Measurements from ENCODE around the gene KLHL9. TPM values are rescaled to one million over a fixed set of nuclear protein-coding genes. Genes with fewer than 3 reads are reported as not detected.

The KLHL9 gene
- total RNA-seq, 1 donor from 2014 or later, result 81.4 TPM

- peak; percentile 19 for DNase-seq
Measured at GRCh38 chr9:21317956-21318923, 17.0 kb downstream of the KLHL9 start.

- no peak for DNase-seq
Measured at GRCh38 chr9:21316860-21317259, 18.3 kb downstream of the KLHL9 start.

GRCh38 chr9:21316032-21316842 is 19.0 kb downstream of the KLHL9 start:
- DNase-seq, result no peak

- no peak for DNase-seq
Measured at GRCh38 chr9:21314152-21314551, 21.1 kb downstream of the KLHL9 start.

- DNase-seq, result no peak
Measured at GRCh38 chr9:21311889-21312288, 23.3 kb downstream of the KLHL9 start.

- DNase-seq, result no peak
Measured at GRCh38 chr9:21305213-21305612, 30.0 kb downstream of the KLHL9 start, which contains the start of gene IFNA5. TSS of gene IFNA5 (minus strand) at chr9:21305313. CDS start at chr9:21305256, 57 bp downstream.

GRCh38 chr9:21295992-21296391 is 39.2 kb downstream of the KLHL9 start:
- no peak for DNase-seq

GRCh38 chr9:21294904-21295538 is 40.2 kb downstream of the KLHL9 start:
- no peak for DNase-seq

GRCh38 chr9:21294364-21294774 is 40.8 kb downstream of the KLHL9 start:
- no peak for DNase-seq

- no peak for DNase-seq
Measured at GRCh38 chr9:21289848-21290247, 45.4 kb downstream of the KLHL9 start.

GRCh38 chr9:21287280-21287679 is 47.9 kb downstream of the KLHL9 start:
- no peak for DNase-seq

- DNase-seq, result no peak
Measured at GRCh38 chr9:21286659-21287058, 48.5 kb downstream of the KLHL9 start.

- no peak for DNase-seq
Measured at GRCh38 chr9:21286099-21286498, 49.1 kb downstream of the KLHL9 start.

GRCh38 chr9:21281275-21281674 is 53.9 kb downstream of the KLHL9 start:
- DNase-seq, result no peak

Other genes with a start within 250 kb of the KLHL9 start
- not detected for gene IFNW1, start 193.6 kb downstream of the KLHL9 start, total RNA-seq
- gene IFNA21, start 168.7 kb downstream of the KLHL9 start, total RNA-seq, result not detected
- not detected for gene IFNA4, start 147.8 kb downstream of the KLHL9 start, total RNA-seq
- gene IFNA7, start 133.2 kb downstream of the KLHL9 start, total RNA-seq, result not detected
- not detected for gene IFNA10, start 128.3 kb downstream of the KLHL9 start, total RNA-seq
- not detected for gene IFNA16, start 118.1 kb downstream of the KLHL9 start, total RNA-seq
- gene IFNA17, start 107.2 kb downstream of the KLHL9 start, total RNA-seq, result not detected
- not detected for gene IFNA14, start 95.4 kb downstream of the KLHL9 start, total RNA-seq
- not detected for gene IFNA5, start 30.1 kb downstream of the KLHL9 start, total RNA-seq
- gene IFNA6, start 15.5 kb upstream of the KLHL9 start, total RNA-seq, result not detected
- gene IFNA13, start 32.7 kb upstream of the KLHL9 start, total RNA-seq, result not detected
- gene IFNA2, start 50.0 kb upstream of the KLHL9 start, total RNA-seq, result not detected
- not detected for gene IFNA8, start 73.7 kb upstream of the KLHL9 start, total RNA-seq
- gene IFNA1, start 105.0 kb upstream of the KLHL9 start, total RNA-seq, result not detected
- not detected for gene IFNE, start 146.9 kb upstream of the KLHL9 start, total RNA-seq